GM19238 (cell line): ENCODE measurements around the gene HGD.

ENCODE experiments used
- DNase-seq: peaks from one replicate; pipeline ENCODE4 v3.0.0; 2011; ENCODE audit warnings: low spot score; ENCODE audit not compliant: insufficient read length

HGD gene

GRCh38 chr3:120587332-120587975 lies 94.6 kb downstream of the HGD start:
- DNase-seq = no peak
